Neural cell (in vitro differentiated cells): Measurements from ENCODE around the gene LIPC. TPM values are rescaled to one million over a fixed set of nuclear protein-coding genes. Genes with fewer than 3 reads are reported as not detected.

Experiments used
- H2AFZ ChIP-seq: fragments of 200-600, 300-800 bp; sonication (generic), shearing (Covaris generic); 2 replicates; pipeline ENCODE4 v1.6.0; 2014; ENCODE audit warnings: low read depth, mild to moderate bottlenecking, antibody characterized with exemption, low read length, moderate library complexity
- H3F3A ChIP-seq: fragments of 200-600 bp; shearing (Covaris generic); 2 replicates; pipeline ENCODE4 v1.6.1; 2016; ENCODE audit warnings: mild to moderate bottlenecking, moderate library complexity, mixed read lengths, antibody characterized with exemption, low read length; ENCODE audit not compliant: insufficient read depth, poor library complexity, severe bottlenecking
- H3K27ac ChIP-seq: fragments of 200-600, 300-800 bp; sonication (generic), shearing (Covaris generic); 2 replicates; pipeline ENCODE4 v1.5.1; 2014; ENCODE audit warnings: mild to moderate bottlenecking, low read length, moderate library complexity
- H3K27me3 ChIP-seq: fragments of 300-800, 200-600 bp; sonication (generic), shearing (Covaris generic); 2 replicates; pipeline ENCODE4 v1.6.0; 2014; ENCODE audit warnings: mild to moderate bottlenecking, low read depth, low read length, moderate library complexity; ENCODE audit not compliant: insufficient read depth
- H3K36me3 ChIP-seq: fragments of 300-800, 200-600 bp; sonication (generic), shearing (Covaris generic); 2 replicates; pipeline ENCODE4 v1.5.1; 2014; ENCODE audit warnings: mild to moderate bottlenecking, antibody characterized with exemption, low read length, moderate library complexity; ENCODE audit not compliant: insufficient read depth
- H3K4me2 ChIP-seq: fragments of 300-800, 200-600 bp; sonication (generic), shearing (Covaris generic); 2 replicates; pipeline ENCODE4 v1.6.0; 2014; ENCODE audit warnings: mild to moderate bottlenecking, low read length
- H3K4me3 ChIP-seq: fragments of 300-800, 200-600 bp; sonication (generic), shearing (Covaris generic); 2 replicates; pipeline ENCODE4 v1.5.1; 2014; ENCODE audit warnings: mild to moderate bottlenecking, low read length, moderate library complexity
- H3K79me2 ChIP-seq: fragments of 200-600 bp; shearing (Covaris generic); replicated peaks from 2 replicates; pipeline ENCODE4 v1.6.0; 2014; ENCODE audit warnings: mild to moderate bottlenecking, low read length, moderate library complexity; ENCODE audit not compliant: insufficient read depth
- H3K9ac ChIP-seq: fragments of 300-800, 200-600 bp; sonication (generic), shearing (Covaris generic); 2 replicates; pipeline ENCODE4 v1.6.1; 2016; ENCODE audit warnings: mild to moderate bottlenecking, low read length, mixed read lengths
- H3K9me2 ChIP-seq: fragments of 200-600 bp; shearing (Covaris generic); 2 replicates; pipeline ENCODE4 v1.6.1; 2016; ENCODE audit warnings: mild to moderate bottlenecking, low read length, mixed read lengths; ENCODE audit not compliant: insufficient read depth
- H3K9me3 ChIP-seq: fragments of 200-600, 300-800 bp; sonication (generic), shearing (Covaris generic); 2 replicates; pipeline ENCODE4 v1.6.1; 2016; ENCODE audit warnings: mild to moderate bottlenecking, mixed run types, low read length, moderate library complexity, mixed read lengths
- H4K20me1 ChIP-seq: fragments of 200-600 bp; shearing (Covaris generic); 2 replicates; pipeline ENCODE4 v1.6.1; 2016; ENCODE audit warnings: mild to moderate bottlenecking, mixed run types; ENCODE audit not compliant: insufficient read depth
- CTCF ChIP-seq: fragments of 450-650 bp; IDR thresholded peaks from 2 replicates; pipeline ENCODE4 v1.5.1; 2014; ENCODE audit warnings: antibody characterized with exemption, mild to moderate bottlenecking, moderate library complexity; ENCODE audit not compliant: poor library complexity, severe bottlenecking
- EP300 ChIP-seq: fragments of 450-650 bp; conservative IDR thresholded peaks from 2 replicates; pipeline ENCODE4 v1.6.1; 2014; ENCODE audit warnings: antibody characterized with exemption, mild to moderate bottlenecking, moderate library complexity; ENCODE audit not compliant: poor library complexity, severe bottlenecking
- EZH2 ChIP-seq: fragments of 200-600, 300-800 bp; shearing (Covaris generic), sonication (generic); IDR thresholded peaks from 2 replicates; pipeline ENCODE4 v1.6.1; 2014; ENCODE audit warnings: antibody characterized with exemption, low read length, borderline replicate concordance, mild to moderate bottlenecking; ENCODE audit not compliant: insufficient read depth, poor library complexity, severe bottlenecking
- MXI1 ChIP-seq: fragments of 450-650 bp; conservative IDR thresholded peaks from 2 replicates; pipeline ENCODE4 v1.6.1; 2014; ENCODE audit warnings: antibody characterized with exemption, mild to moderate bottlenecking; ENCODE audit not compliant: poor library complexity, severe bottlenecking
- POLR2AphosphoS5 ChIP-seq: IDR thresholded peaks from 2 replicates; pipeline ENCODE4 v1.6.1; 2012
- RAD21 ChIP-seq: fragments of 450-650 bp; conservative IDR thresholded peaks from 2 replicates; pipeline ENCODE4 v1.6.1; 2014; ENCODE audit warnings: antibody characterized with exemption, mild to moderate bottlenecking, moderate library complexity
- REST ChIP-seq: IDR thresholded peaks from 2 replicates; pipeline ENCODE4 v1.6.1; 2012; ENCODE audit warnings: borderline replicate concordance
- SMC3 ChIP-seq: fragments of 450-650 bp; conservative IDR thresholded peaks from 2 replicates; pipeline ENCODE4 v1.6.1; 2014; ENCODE audit warnings: antibody characterized with exemption, mild to moderate bottlenecking, moderate library complexity; ENCODE audit not compliant: poor library complexity
- TAF1 ChIP-seq: IDR thresholded peaks from 2 replicates; pipeline ENCODE4 v1.6.1; 2012; ENCODE audit warnings: low read depth
- polyA plus RNA-seq: library from polyadenylated mRNA; depleted of rRNA; stranded (reverse); fragments of >200 nt; gene quantifications from 2 replicates; pipeline ENCODE4 v1.2.3, GENCODE V29; 2014

LIPC gene
- polyA plus RNA-seq, 1 donor from 2014 or later: not detected

GRCh38 chr15:58396181-58396580, 35.6 kb upstream of the LIPC start:
- Histone ChIP-seq H2AFZ (no peak overlapping the region), H3K4me2 (no peak overlapping the region), H3K79me2 (no peaks in the 10 kb centered on the region), H3K9ac (no peak overlapping the region), H4K20me1 (no peaks in the 10 kb centered on the region), H3K4me3 (no peak overlapping the region), H3K36me3 (no peaks in the 10 kb centered on the region), H3F3A (no peaks in the 10 kb centered on the region), H3K27ac (no peak overlapping the region), H3K27me3 (no peaks in the 10 kb centered on the region), H3K9me3 (no peaks in the 10 kb centered on the region), H3K9me2 (no peaks in the 10 kb centered on the region)
- TF ChIP-seq EZH2: no peak
- no peak for TF ChIP-seq CTCF
- no peak for TF ChIP-seq POLR2AphosphoS5

- Histone ChIP-seq H3K4me2 (no peak overlapping the region), H3K9me2 (no peaks in the 10 kb centered on the region), H2AFZ (no peak overlapping the region), H3K36me3 (no peaks in the 10 kb centered on the region), H4K20me1 (no peaks in the 10 kb centered on the region), H3F3A (no peaks in the 10 kb centered on the region), H3K4me3 (no peak overlapping the region), H3K27me3 (no peaks in the 10 kb centered on the region), H3K79me2 (no peaks in the 10 kb centered on the region), H3K9me3 (no peaks in the 10 kb centered on the region), H3K9ac (no peak overlapping the region), H3K27ac (no peak overlapping the region)
- TF ChIP-seq REST (no peak), POLR2AphosphoS5 (no peak), TAF1 (no peak), EP300 (no peak), RAD21 (no peak), SMC3 (no peak), EZH2 (no peak), CTCF (no peak), MXI1 (no peak)
Observed at GRCh38 chr15:58398071-58398470, 33.7 kb upstream of the LIPC start.
